Keratinocyte (primary cell): ENCODE measurements around the gene CNIH2. TPM values are rescaled to one million over a fixed set of nuclear protein-coding genes. Genes with fewer than 3 reads are reported as not detected.

Experiments
- DNase-seq: peaks from one replicate; pipeline ENCODE4 v3.0.0-alpha.2; 2011; ENCODE audit warnings: low read depth, missing footprints, low spot score
- FAIRE-seq: peaks from 2 replicates; lab custom pipeline; 2011; peaks lifted over from hg19 to GRCh38; lab: Jason Lieb, UNC
- H2AFZ ChIP-seq: 2 replicates; pipeline ENCODE4 v1.6.0; 2012; ENCODE audit warnings: low read length, control low read depth, inconsistent platforms; ENCODE audit not compliant: control insufficient read depth
- H3K27ac ChIP-seq: 2 replicates; pipeline ENCODE4 v1.5.1; 2011; ENCODE audit warnings: low read length; ENCODE audit not compliant: control insufficient read depth, insufficient read depth
- H3K27me3 ChIP-seq: 3 replicates; pipeline ENCODE4 v1.6.0; 2011; ENCODE audit warnings: low read length; ENCODE audit not compliant: control insufficient read depth, insufficient read depth; ENCODE audit errors: extremely low read depth
- H3K36me3 ChIP-seq, 2 experiments: 2 replicates in 1 of 2; 3 replicates in 1 of 2; pipeline ENCODE4 v1.5.1; 2011; ENCODE audit warnings: low read length in 2 of 2, mild to moderate bottlenecking in 1 of 2; ENCODE audit not compliant: control insufficient read depth in 2 of 2, insufficient read depth in 2 of 2; ENCODE audit errors: extremely low read depth in 1 of 2
- H3K4me1 ChIP-seq: 3 replicates; pipeline ENCODE4 v1.5.1; 2011; ENCODE audit warnings: low read length; ENCODE audit not compliant: control insufficient read depth, insufficient read depth; ENCODE audit errors: extremely low read depth
- H3K4me2 ChIP-seq: 3 replicates; pipeline ENCODE4 v1.6.0; 2011; ENCODE audit warnings: low read depth, low read length; ENCODE audit not compliant: control insufficient read depth, insufficient read depth; ENCODE audit errors: extremely low read depth
- H3K4me3 ChIP-seq, 3 experiments: fragments of 200-600 bp in 1 of 3; sonication (generic) in 1 of 3; 2 replicates in 2 of 3; 3 replicates in 1 of 3; pipeline ENCODE4 v1.5.1; 2011 to 2016; ENCODE audit warnings: low read length in 3 of 3, mild to moderate bottlenecking in 3 of 3, control low read depth in 2 of 3, inconsistent platforms in 1 of 3, low read depth in 1 of 3, mixed read lengths in 1 of 3, mixed run types in 1 of 3, moderate library complexity in 1 of 3; ENCODE audit not compliant: control insufficient read depth in 2 of 3, insufficient read depth in 2 of 3; ENCODE audit errors: extremely low read depth in 1 of 3
- H3K79me2 ChIP-seq: 2 replicates; pipeline ENCODE4 v1.6.0; 2012; ENCODE audit warnings: low read length; ENCODE audit not compliant: control insufficient read depth, insufficient read depth
- H3K9ac ChIP-seq: 3 replicates; pipeline ENCODE4 v1.6.0; 2011; ENCODE audit warnings: low read length; ENCODE audit not compliant: control insufficient read depth, insufficient read depth; ENCODE audit errors: extremely low read depth
- H3K9me1 ChIP-seq: 3 replicates; pipeline ENCODE4 v1.6.0; 2011; ENCODE audit warnings: low read length; ENCODE audit not compliant: control insufficient read depth, insufficient read depth; ENCODE audit errors: extremely low read depth
- H3K9me3 ChIP-seq: 2 replicates; pipeline ENCODE4 v1.5.1; 2012; ENCODE audit warnings: low read depth, low read length; ENCODE audit not compliant: control insufficient read depth
- H4K20me1 ChIP-seq: 3 replicates; pipeline ENCODE4 v1.6.0; 2011; ENCODE audit warnings: low read length; ENCODE audit not compliant: control insufficient read depth, insufficient read depth; ENCODE audit errors: extremely low read depth
- EZH2 ChIP-seq: IDR thresholded peaks from one replicate; pipeline ENCODE4 v1.6.1; 2012; ENCODE audit warnings: inconsistent platforms, mild to moderate bottlenecking, low read length, moderate library complexity
- dilution Hi-C: fragments of 300-500 bp; cut with MboI; formaldehyde crosslinking; loops from one replicate; pipeline ENCODE4 v1.7.0; 2020; ENCODE audit warnings: low sequenced_read_pairs; ENCODE audit not compliant: extremely low pct_ligation_motif_present
- polyA plus RNA-seq, 5 experiments: library from polyadenylated mRNA; depleted of rRNA in 3 of 5; stranded (reverse) in 3 of 5; stranded (forward) in 1 of 5; unstranded in 1 of 5; fragments of >200 nt; gene quantifications; 1 replicate in 1 of 5; 2 replicates in 3 of 5; 3 replicates in 1 of 5; pipeline versions ENCODE4 v1.2.1 to v1.2.3, GENCODE V29; 2011 to 2012; ENCODE audit warnings: missing spikeins in 2 of 5, low read depth in 1 of 5, low replicate concordance in 1 of 5
- TF ChIP-seq, protein P1 (sequence below), 3 experiments: IDR thresholded peaks in 1 of 3; conservative IDR thresholded peaks in 1 of 3; optimal IDR thresholded peaks in 1 of 3; 2 replicates in 2 of 3; 3 replicates in 1 of 3; pipeline versions ENCODE3 to v1.5.1; 2011; ENCODE audit warnings: low read length in 3 of 3, mild to moderate bottlenecking in 3 of 3, moderate library complexity in 2 of 3, control low read depth in 1 of 3, inconsistent platforms in 1 of 3; ENCODE audit not compliant: insufficient read depth in 2 of 3; ENCODE audit errors: extremely low read depth in 1 of 3

CNIH2 gene
- polyA plus RNA-seq, 1 donor (not counting 4 experiments of a cell fraction or from before 2014, with no cell fraction given), result 0.17 TPM

GRCh38 chr11:66240781-66241136 lies 37.2 kb upstream of the CNIH2 start:
- peaks cover 18 to 21% of the 10 kb centered on the region in 2 experiments for H3K36me3 ChIP-seq
- H3K79me2 ChIP-seq, result no peaks in the 10 kb centered on the region
- no peaks in the 10 kb centered on the region for H3K9me3 ChIP-seq
- no peak overlapping the region for H3K27ac ChIP-seq
- no peak overlapping the region for H3K9ac ChIP-seq
- no peaks in the 10 kb centered on the region for H4K20me1 ChIP-seq
- FAIRE-seq (no peak), DNase-seq (no peak)
- H3K27me3 ChIP-seq, result no peaks in the 10 kb centered on the region
- H3K4me1 ChIP-seq, result no peaks in the 10 kb centered on the region
- no peak overlapping the region for H3K4me2 ChIP-seq
- H3K9me1 ChIP-seq, result no peaks in the 10 kb centered on the region
- TF ChIP-seq EZH2, result no peak
- TF ChIP-seq, protein P1, sequence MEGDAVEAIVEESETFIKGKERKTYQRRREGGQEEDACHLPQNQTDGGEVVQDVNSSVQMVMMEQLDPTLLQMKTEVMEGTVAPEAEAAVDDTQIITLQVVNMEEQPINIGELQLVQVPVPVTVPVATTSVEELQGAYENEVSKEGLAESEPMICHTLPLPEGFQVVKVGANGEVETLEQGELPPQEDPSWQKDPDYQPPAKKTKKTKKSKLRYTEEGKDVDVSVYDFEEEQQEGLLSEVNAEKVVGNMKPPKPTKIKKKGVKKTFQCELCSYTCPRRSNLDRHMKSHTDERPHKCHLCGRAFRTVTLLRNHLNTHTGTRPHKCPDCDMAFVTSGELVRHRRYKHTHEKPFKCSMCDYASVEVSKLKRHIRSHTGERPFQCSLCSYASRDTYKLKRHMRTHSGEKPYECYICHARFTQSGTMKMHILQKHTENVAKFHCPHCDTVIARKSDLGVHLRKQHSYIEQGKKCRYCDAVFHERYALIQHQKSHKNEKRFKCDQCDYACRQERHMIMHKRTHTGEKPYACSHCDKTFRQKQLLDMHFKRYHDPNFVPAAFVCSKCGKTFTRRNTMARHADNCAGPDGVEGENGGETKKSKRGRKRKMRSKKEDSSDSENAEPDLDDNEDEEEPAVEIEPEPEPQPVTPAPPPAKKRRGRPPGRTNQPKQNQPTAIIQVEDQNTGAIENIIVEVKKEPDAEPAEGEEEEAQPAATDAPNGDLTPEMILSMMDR (optimal IDR thresholded peaks at IDR 0.05 in 1 of 3, IDR thresholded peaks at IDR 0.05 in 1 of 3, conservative IDR thresholded peaks at IDR 0.05 in 1 of 3; ENCODE audit: extremely low read depth in 1 of 3, insufficient read depth in 2 of 3, low read length in 3 of 3), result no peak
- dilution Hi-C loops, result no loop called here
- H2AFZ ChIP-seq, result no peak overlapping the region
- no peak overlapping the region for H3K4me3 ChIP-seq

DNA sequence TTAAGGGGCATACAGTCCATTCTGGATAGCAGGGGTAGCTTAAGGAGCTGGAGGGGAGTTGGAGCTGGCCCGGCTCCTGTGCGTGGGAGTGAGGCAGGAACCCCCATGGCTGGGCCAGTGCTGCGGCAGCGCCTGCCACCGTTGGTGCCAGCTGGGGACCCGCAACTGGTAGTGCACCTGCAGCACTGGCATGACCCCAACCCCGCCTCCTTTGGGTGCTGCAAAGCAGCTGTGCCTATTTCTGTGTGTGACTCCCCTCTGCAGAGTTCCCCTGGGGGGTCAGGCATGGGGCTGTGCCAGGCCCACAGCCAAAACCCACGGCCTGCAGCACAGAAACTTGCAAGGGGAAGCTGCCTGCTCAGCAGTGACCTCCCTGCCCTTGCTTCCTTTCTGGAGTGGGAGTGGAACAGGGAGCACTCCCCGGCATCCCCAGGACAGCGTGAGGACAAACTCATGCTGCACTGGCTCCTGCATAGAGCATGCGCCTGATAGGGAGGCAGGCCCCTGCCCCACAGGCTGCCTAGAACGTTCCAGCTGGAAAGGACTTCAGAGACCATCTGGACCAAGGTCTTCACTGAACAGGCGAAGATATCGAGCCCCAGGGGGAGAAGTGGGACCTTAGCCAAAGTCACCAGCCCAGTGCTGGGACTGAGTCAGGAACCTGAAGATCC lies 35.7 kb upstream of the CNIH2 start:
- Histone ChIP-seq H3K27me3 (no peaks in the 10 kb centered on the region), H2AFZ (no peak overlapping the region), H3K9me1 (no peaks in the 10 kb centered on the region), H3K4me1 (no peaks in the 10 kb centered on the region), H4K20me1 (no peaks in the 10 kb centered on the region), H3K79me2 (no peaks in the 10 kb centered on the region), H3K9ac (no peak overlapping the region), H3K27ac (no peak overlapping the region), H3K4me3 (no peak overlapping the region), H3K9me3 (no peaks in the 10 kb centered on the region), H3K36me3 (peaks cover 17 to 18% of the 10 kb centered on the region in 2 experiments), H3K4me2 (no peak overlapping the region)
- TF ChIP-seq, protein P1 (optimal IDR thresholded peaks at IDR 0.05 in 1 of 3, IDR thresholded peaks at IDR 0.05 in 1 of 3, conservative IDR thresholded peaks at IDR 0.05 in 1 of 3; ENCODE audit: extremely low read depth in 1 of 3, insufficient read depth in 2 of 3, low read length in 3 of 3), result no peak
- dilution Hi-C loops, result no loop called here
- FAIRE-seq, result no peak
- DNase-seq, result no peak
